GM20431 (cell line): ENCODE results near the gene NUAK1.
"Not testable (repeated sequence)": the region's sequence is repeated elsewhere in the genome, so short reads cannot be mapped to it uniquely, and the experiment has no call there.

Source experiments
- in situ Hi-C: fragments of 300-500 bp; cut with MseI, MboI; formaldehyde crosslinking; loops from one replicate; pipeline ENCODE4 v1.15.0; 2020; ENCODE audit warnings: low sequenced_read_pairs; ENCODE audit not compliant: unreplicated experiment

The NUAK1 gene

DNA sequence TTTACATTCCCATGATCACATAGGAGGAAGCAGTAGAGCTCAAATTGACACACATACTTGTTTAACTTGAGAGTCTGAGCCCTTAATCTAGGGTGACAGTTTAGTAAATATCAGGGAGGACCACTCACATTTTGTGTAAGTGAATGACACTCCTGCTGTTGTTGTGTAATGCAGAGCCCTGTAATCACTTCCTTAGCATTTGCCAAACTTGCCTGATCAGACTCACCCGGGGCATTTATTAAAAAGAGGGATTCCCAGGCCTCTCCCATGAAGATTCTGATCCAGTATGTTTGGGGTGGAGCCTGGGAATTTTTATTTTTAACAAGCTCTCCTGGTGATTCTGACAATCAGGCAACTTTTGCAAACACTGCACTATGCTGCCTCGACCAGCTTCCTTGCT lies 119.6 kb downstream of the NUAK1 start:
- in situ Hi-C loops = no loop called here

DNA sequence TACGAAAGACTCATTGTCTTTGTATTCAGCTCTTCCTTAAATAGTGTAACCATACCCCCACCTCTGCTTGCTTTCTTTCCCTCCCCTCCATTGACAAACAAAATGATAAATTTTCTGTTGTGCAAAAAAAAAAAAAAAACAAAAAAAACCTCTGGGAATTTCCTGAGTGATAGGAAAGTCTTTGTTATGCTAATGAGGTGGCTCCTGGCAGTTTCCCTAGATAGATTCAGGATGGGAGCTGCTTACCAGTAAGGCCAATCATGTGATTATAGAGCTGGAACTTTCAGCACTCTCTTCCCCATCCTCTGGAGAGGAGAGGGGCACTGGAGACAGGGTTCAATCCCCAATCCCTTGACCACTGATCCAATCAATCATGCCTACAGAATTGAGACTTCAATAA lies 120.5 kb downstream of the NUAK1 start:
- in situ Hi-C loops = no loop called here

GRCh38 chr12:106016601-106017278 lies 122.0 kb downstream of the NUAK1 start:
- in situ Hi-C loops = not testable (repeated sequence)

DNA sequence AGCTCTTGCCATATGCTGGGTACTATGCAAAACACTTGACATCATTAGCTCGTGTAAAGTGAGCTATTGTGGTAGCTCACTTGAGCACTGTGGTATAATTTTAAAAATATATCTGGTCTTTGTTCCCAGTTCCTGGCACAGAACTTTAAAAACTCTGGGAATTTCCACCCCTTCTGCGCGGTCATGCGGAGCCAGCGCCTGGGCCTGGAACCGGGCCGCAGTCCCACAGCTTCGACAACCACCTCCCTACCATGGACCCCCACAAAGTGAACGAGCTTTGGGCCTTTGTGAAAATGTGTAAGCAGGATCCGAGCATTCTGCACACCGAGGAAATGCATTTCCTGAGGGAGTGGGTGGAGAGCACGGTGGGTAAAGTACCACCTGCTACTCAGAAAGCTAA lies 123.1 kb downstream of the NUAK1 start:
- in situ Hi-C loops = no loop called here

DNA sequence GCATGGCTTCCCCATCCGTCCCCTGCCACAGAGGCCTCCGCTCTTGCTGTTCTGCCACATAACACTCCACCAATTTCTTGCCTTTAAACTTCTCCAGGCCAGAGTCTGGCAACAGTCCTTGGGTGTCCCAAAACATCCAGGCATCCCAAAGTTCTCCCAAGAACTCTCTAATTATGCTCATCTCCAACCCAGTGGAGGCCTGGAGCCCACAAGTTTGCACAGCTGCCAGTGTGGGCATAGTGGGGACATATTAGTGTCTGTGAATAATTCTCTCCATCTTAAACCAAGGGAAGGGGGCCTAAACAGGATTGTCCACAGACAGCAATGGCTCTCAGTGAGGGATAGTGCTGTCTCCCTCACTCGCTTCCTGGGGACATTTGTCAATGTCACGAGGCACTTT lies 124.8 kb downstream of the NUAK1 start:
- in situ Hi-C loops = no loop called here
